AG04450 (cell line): ENCODE results near the gene ZNF474. TPM values are rescaled to one million over a fixed set of nuclear protein-coding genes. Genes with fewer than 3 reads are reported as not detected.

Experiments
- CTCF ChIA-PET: fragments of 300-600, 350-600 bp; formaldehyde crosslinking; extraction: SDS; loops from one replicate; lab custom pipeline; 2022; ENCODE audit warnings: antibody characterized with exemption, inconsistent platforms; lab: Charles Lee
- POLR2A ChIA-PET: fragments of 350-600 bp; formaldehyde crosslinking; extraction: SDS; loops from one replicate; lab custom pipeline; 2021; ENCODE audit warnings: antibody characterized with exemption, inconsistent platforms; lab: Yijun Ruan, JAX
- DNase-seq: peaks from one replicate; pipeline ENCODE4 v3.0.0-alpha.2; 2011; ENCODE audit warnings: low read depth, low spot score
- H3K27ac ChIP-seq: one replicate; pipeline ENCODE4 v1.5.1; 2012; ENCODE audit warnings: low read depth, low read length, control low read depth
- H3K27me3 ChIP-seq: one replicate; pipeline ENCODE4 v1.6.0; 2012; ENCODE audit warnings: low read length; ENCODE audit not compliant: control insufficient read depth, insufficient read depth
- H3K4me3 ChIP-seq: 2 replicates; pipeline ENCODE4 v1.5.1; 2011; ENCODE audit warnings: mild to moderate bottlenecking, low read depth, low read length, control low read depth
- H3K9me3 ChIP-seq: 2 replicates; pipeline ENCODE4 v1.5.1; 2012; ENCODE audit warnings: low read length; ENCODE audit not compliant: control insufficient read depth, insufficient read depth
- CTCF ChIP-seq: IDR thresholded peaks from 2 replicates; pipeline ENCODE4 v1.5.1; 2011; ENCODE audit warnings: low read depth, low read length, control low read depth, inconsistent platforms
- polyA plus RNA-seq: library from polyadenylated mRNA; depleted of rRNA; stranded (reverse); fragments of >200 nt; gene quantifications from 2 replicates; pipeline ENCODE4 v1.2.3, GENCODE V29; 2011

Gene ZNF474
- polyA plus RNA-seq, 1 experiment: 0.37 TPM

DNA sequence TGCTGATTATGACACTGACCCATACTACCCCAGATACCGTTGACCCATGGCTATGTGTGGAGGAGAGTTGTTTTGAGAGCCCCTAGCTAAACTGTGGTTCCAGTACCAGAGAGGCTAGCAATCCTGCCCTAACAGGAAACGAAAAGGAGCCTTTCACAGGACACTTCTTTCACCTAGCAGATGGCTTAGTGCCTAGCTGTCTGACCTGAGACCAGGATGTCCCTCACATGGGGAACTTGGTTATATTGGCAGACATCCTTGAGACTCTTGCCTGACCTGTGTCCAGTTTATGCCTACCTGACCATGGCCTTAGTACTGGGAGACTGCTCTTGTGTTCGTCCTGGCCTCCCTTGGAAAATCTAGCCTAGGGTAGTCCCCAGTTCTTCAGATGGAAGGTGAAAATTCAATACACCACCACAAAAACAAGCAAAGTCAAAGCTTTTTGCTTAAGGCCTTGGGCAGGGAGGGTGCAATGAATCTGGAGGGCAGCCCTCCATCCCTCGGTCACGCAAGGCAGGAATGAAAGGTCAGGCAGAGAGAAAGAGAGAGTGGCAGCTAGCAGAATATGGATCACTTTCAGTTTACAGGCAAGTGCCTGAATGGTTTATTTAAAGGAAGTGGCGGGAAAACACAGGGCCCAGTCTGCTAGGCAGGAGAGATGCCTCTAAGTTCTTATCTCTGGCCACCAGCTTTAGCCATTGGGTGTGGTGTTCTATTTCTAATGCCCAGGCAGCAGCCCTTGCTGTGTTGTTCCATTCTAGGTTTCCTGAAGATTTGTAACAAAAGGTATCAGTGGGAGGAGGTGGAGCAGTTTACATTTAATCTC is 16.4 kb upstream of the ZNF474 start:
- H3K4me3 ChIP-seq: no peak overlapping the region
- TF ChIP-seq CTCF: no peak
- DNase-seq: no peak
- ChIA-PET POLR2A (no interaction called here), CTCF (interaction anchor here (0.7 to 3.9 kb wide), 5 partner anchors 11 to 44 kb away, joined by 3 to 28 read pairs (median 4); no protein-coding TSS in a partner anchor)
- H3K27ac ChIP-seq: no peak overlapping the region
- H3K27me3 ChIP-seq: no peaks in the 10 kb centered on the region
- no peaks in the 10 kb centered on the region for H3K9me3 ChIP-seq

DNA sequence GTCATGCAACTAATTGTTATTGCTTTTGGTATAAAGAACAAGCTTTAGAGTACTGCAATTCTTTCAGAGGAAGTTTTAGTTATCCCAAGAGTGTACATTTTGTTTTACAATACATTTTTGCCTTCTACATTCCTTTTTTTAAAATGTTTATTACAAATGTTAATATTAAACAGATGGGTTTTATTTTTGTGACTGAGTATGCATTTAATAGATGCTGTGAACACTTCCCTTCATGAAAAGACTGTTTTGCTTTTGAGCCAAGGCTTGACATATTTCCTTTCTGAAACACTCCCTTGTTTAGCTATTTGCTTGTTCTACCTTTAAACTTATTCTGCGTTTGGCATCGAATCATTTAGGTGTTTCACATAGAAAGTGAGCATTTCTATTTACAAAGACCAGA is 14.8 kb upstream of the ZNF474 start:
- ChIA-PET CTCF (interaction anchor here (1.6 to 1.8 kb wide), 2 partner anchors 12 to 42 kb away, joined by 4 to 6 read pairs; no protein-coding TSS in a partner anchor), POLR2A (no interaction called here)
- no peak overlapping the region for H3K4me3 ChIP-seq
- no peaks in the 10 kb centered on the region for H3K27me3 ChIP-seq
- DNase-seq: no peak
- no peak for TF ChIP-seq CTCF
- H3K27ac ChIP-seq: no peak overlapping the region
- no peaks in the 10 kb centered on the region for H3K9me3 ChIP-seq

- no peak for DNase-seq
- Histone ChIP-seq H3K4me3 (no peak overlapping the region), H3K9me3 (no peaks in the 10 kb centered on the region), H3K27ac (no peak overlapping the region), H3K27me3 (no peaks in the 10 kb centered on the region)
- ChIA-PET CTCF (interaction anchor here (0.9 to 1.3 kb wide), 4 partner anchors 8 to 42 kb away, joined by 3 to 7 read pairs (median 4); no protein-coding TSS in a partner anchor), POLR2A (no interaction called here)
- no peak for TF ChIP-seq CTCF
Observed at GRCh38 chr5:122118356-122118948, 10.9 kb upstream of the ZNF474 start.

DNA sequence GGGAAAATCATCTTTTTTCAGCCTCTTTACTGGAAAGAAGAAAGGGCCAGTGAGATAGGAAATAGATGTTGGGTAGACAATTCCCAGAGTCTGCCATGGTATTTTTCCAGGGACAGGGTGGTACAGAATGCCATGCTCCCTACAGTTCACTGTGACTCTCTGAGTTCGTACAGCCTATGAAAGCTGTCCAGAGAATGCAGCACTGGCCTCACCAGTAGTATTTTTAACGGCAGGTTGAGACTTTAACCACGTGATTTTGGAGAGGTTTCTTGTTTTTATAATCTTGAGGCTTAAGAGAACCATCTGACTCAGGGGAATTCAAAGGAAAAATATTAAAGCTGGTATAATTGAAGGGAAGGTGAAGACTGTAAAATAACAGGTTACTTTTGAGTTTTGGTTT is 10.1 kb upstream of the ZNF474 start:
- no peak for TF ChIP-seq CTCF
- no peaks in the 10 kb centered on the region for H3K27me3 ChIP-seq
- POLR2A ChIA-PET: no interaction called here
- CTCF ChIA-PET: interaction anchor here (1.0 kb wide), 1 partner anchor 17 kb away, joined by 5 read pairs; no protein-coding TSS in a partner anchor
- DNase-seq: no peak
- no peak overlapping the region for H3K27ac ChIP-seq
- no peak overlapping the region for H3K4me3 ChIP-seq
- no peaks in the 10 kb centered on the region for H3K9me3 ChIP-seq

GRCh38 chr5:122120493-122120892 is 8.9 kb upstream of the ZNF474 start:
- POLR2A ChIA-PET: no interaction called here
- CTCF ChIA-PET: interaction anchor here (2.1 to 2.4 kb wide), 2 partner anchors 19 to 36 kb away, joined by 6 to 8 read pairs; no protein-coding TSS in a partner anchor
- TF ChIP-seq CTCF: no peak

More at GRCh38 chr5:122120493-122120892, 8.9 kb upstream of the ZNF474 start:
- no peak overlapping the region for H3K27ac ChIP-seq
- no peak overlapping the region for H3K4me3 ChIP-seq
- H3K9me3 ChIP-seq: no peaks in the 10 kb centered on the region
- H3K27me3 ChIP-seq: no peaks in the 10 kb centered on the region
- no peak for DNase-seq
